Fibroblast of mammary gland (primary cell): ENCODE data around the gene SHKBP1.
"Not testable (repeated sequence)": the region's sequence is repeated elsewhere in the genome, so short reads cannot be mapped to it uniquely, and the experiment has no call there.

Experiments
- DNase-seq: peaks from one replicate; pipeline ENCODE4 v3.0.0-alpha.2; 2010; ENCODE audit warnings: low read depth
- H3K4me3 ChIP-seq: 2 replicates; pipeline ENCODE4 v1.5.1; 2011; ENCODE audit warnings: low read depth, mild to moderate bottlenecking, low read length, moderate library complexity; ENCODE audit not compliant: control insufficient read depth
- CTCF ChIP-seq: conservative IDR thresholded peaks from 2 replicates; pipeline ENCODE4 v1.5.1; 2011; ENCODE audit warnings: low read depth, low read length, inconsistent platforms; ENCODE audit not compliant: control insufficient read depth, insufficient read depth

Gene SHKBP1

GRCh38 chr19:40619333-40620160 lies 42.9 kb downstream of the SHKBP1 start:
- no peak overlapping the region for H3K4me3 ChIP-seq
- no peak for TF ChIP-seq CTCF
- no peak for DNase-seq

GRCh38 chr19:40620161-40620485 lies 43.5 kb downstream of the SHKBP1 start:
- no peak for DNase-seq
- no peak for TF ChIP-seq CTCF
- H3K4me3 ChIP-seq, result no peak overlapping the region

- no peak for TF ChIP-seq CTCF
- DNase-seq, result no peak
- no peak overlapping the region for H3K4me3 ChIP-seq
Measured at GRCh38 chr19:40621283-40621682, 44.6 kb downstream of the SHKBP1 start.

- no peak overlapping the region for H3K4me3 ChIP-seq
- DNase-seq, result no peak
- no peak for TF ChIP-seq CTCF
Measured at GRCh38 chr19:40621966-40622772, 45.5 kb downstream of the SHKBP1 start.

- DNase-seq, result no peak
- no peak overlapping the region for H3K4me3 ChIP-seq
- no peak for TF ChIP-seq CTCF
Measured at GRCh38 chr19:40622773-40623075, 46.1 kb downstream of the SHKBP1 start.

GRCh38 chr19:40623403-40624251 lies 47.0 kb downstream of the SHKBP1 start:
- peak; percentile 58 for DNase-seq
- TF ChIP-seq CTCF, result no peak
- no peak overlapping the region for H3K4me3 ChIP-seq

- not testable (repeated sequence) for DNase-seq
Measured at GRCh38 chr19:40624369-40625153, 47.9 kb downstream of the SHKBP1 start.

More at GRCh38 chr19:40624369-40625153, 47.9 kb downstream of the SHKBP1 start:
- not testable (repeated sequence) for H3K4me3 ChIP-seq
